ENCODE results near the gene TRDMT1. TPM values are rescaled to one million over a fixed set of nuclear protein-coding genes. Genes with fewer than 3 reads are reported as not detected.

The TRDMT1 gene
- total RNA-seq, 2 donors from 2014 or later: 4.6 to 4.9 TPM

DNA sequence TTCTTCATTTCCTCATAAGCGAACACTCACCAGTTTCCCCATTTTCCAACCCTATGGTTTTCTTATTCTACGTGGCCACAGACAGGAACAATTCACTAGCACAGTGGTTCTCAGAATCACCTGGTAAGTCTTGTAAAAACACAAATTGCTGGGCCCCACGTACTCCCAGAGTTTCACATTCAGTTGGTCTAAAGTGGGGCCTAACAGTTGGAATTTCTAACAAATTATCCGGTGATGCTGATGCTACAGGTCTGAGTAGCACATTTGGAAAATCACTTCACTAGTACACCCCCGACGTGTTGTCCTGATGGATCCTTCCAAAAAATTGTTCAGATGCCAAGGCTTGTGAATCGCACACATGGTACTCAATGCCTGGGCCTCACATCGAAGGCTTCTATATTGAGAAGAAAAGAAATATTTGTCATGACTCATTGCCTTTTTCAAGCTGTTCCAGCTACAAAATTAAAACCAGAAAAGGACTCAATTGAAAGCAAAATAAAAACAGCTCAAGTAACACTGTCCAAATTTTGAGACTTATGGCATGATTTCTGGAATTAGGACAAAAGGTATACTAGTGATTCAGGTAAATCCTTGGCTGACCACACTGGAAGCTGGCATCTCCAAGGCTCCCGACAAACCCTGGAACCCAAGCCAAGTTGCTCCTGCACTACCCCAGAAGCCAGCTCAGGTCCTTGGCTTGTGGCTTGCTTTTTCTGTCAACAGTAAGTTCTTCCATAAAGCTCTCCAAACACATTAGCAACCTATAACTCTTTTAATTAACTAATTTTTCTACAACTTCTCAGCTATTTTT, 13.7 kb upstream of the TRDMT1 start:
- DNase-seq: no peak
- intact Hi-C loops (cut with DNase I, micrococcal nuclease): no loop called here
- ATAC-seq: no peak

DNA sequence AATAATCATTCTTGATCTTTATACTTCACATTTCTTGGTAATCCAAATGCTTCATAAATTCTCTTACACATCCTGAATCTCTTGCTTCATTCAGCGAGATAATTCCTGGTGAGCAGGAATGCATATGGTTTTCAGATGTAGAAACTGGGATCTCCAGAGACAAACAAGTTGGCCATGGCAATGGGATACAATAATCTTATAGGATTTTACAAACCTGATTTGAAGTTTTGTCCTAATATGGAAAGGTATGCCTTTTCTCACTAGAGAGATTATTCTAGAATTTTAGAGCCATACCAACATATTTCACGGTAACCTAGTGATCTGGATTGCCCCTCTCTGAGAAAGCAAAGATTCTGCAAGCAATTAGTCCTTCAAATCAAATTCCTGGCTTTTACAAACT, 13.1 kb upstream of the TRDMT1 start:
- intact Hi-C loops (cut with DNase I, micrococcal nuclease): no loop called here
- DNase-seq: no peak
- ATAC-seq: no peak

DNA sequence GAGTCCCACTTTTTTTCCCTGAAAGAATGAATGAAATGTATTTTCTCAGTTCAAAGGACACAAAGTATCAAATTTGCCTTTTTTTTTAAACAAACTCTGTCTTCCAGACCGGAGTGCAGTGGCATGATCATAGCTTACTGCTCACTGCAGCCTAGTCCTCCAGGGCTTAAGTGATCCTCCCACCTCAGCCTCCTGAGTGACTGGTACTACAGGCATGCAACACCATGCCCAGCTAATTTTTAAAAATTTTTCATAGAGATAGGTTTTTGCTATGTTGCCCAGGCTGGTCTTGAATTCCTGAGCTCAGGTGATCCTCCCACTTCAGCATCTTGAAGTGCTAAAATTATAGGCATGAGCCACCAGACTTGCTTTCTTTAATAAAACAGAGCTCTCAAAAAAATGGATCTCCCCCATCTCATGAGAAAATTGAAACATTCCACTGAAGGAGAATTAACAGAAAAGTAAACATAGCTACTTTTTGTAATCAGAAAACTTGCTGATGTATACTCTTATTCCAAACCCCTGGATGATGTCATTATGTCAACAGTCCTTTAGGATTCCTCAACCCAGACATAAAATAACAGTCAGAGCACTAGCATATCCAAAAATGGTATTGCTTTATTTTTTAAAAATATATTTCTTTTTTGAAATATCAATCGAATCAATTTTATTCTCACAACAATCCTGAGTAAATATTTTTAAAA, 12.3 kb upstream of the TRDMT1 start:
- intact Hi-C loops (cut with DNase I, micrococcal nuclease): no loop called here
- ATAC-seq (no peak), DNase-seq (no peak)

DNA sequence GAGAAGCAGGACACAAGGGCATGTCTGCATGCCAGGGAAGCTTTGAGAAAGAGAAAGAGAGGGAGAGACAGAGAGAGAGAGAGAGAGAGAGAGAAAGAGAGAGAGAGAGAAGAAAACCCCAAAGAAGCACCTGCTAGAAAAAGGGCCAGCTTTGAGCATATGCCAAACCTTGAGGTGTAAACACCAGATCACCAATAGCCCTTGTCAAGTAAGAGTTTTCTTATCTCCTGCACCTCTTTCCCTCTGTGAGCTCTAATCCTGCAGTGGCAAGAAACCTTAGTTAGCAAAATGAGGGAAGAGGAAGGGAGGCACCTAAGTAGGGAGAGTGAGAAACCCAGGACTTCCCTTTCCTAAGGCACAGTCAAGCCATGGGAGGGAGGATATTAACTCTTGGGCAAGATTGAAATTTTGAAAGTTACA, 11.3 kb upstream of the TRDMT1 start:
- DNase-seq (no peak), ATAC-seq (no peak)
- intact Hi-C loops (cut with DNase I, micrococcal nuclease): no loop called here

DNA sequence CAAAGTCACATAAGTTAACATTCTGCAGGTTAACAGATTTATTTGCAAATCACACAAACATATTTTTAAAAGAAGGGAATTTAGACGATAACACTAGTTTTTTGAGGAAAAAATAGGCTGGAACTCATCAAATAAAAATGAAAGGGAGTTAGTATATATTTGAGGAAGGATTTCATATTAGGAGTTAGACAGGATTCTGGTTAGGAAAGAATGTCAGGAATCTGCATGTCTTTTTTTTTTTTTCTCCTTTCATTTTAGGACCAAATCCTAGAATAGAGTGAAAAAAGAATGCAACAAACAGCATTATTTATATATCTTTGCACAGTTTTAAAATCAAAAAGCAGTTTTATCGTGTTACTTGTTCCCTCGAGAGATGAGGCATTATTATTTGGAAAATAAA, 8.9 kb upstream of the TRDMT1 start:
- intact Hi-C loops (cut with DNase I, micrococcal nuclease): no loop called here
- ATAC-seq (no peak), DNase-seq (no peak)

DNA sequence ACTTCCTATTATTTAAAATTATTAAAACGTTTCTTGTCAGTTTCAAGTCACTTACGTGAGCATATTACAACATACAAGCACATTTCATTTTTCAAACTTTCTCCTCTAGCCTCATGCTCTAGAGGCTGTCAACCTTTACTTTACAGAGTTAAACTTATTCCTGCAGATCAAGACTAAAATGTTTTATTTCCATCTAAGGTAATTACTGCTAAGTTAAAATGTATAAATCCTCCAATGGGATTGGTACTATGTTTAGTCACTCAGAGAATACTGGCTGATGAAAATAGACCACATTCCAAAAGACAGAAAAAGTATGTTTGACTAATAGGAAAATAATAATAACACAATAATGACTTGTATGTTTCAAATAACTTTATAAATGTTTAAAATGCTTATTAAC, 8.4 kb upstream of the TRDMT1 start:
- DNase-seq: no peak
- ATAC-seq: no peak
- intact Hi-C loops (cut with DNase I, micrococcal nuclease): no loop called here

DNA sequence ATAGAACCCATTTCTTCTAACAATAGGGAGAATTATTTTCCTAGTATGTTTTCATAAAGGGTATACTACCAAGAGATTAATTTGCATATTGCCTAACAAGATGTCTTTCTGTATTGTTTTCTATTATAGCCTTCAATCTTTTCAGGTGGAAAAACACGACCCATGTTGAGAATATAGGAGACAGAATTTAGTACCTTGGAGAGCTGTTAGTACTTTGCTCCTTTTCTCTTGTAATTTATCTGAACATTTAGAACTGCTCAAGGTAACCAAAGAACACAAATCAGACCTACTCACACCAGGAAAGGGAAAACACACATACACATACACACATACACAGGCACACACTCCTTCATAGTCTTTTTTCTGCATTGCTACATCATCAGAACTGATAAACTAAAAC, 7.8 kb upstream of the TRDMT1 start:
- no peak for DNase-seq
- intact Hi-C loops (cut with DNase I, micrococcal nuclease): no loop called here
- no peak for ATAC-seq

DNA sequence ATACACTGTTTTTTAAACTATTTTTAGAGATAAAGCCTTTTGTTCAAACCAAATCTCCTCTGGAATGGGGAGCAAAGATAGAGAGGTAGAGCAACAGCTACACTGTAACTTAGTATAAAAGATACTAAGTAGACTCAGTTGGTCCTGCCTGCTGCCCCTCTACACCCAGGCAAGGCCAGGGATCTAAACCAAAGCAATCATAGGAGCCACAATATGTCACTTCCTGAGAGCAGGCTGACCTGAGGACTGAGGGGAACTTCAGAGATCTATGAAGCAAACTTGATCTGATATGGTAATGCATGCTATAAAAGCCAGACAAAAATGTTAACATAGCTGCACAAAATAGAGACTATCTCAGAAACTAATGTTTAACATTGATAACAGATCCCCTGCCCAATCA, 7.0 kb upstream of the TRDMT1 start:
- intact Hi-C loops (cut with DNase I, micrococcal nuclease): no loop called here
- ATAC-seq: no peak

DNA sequence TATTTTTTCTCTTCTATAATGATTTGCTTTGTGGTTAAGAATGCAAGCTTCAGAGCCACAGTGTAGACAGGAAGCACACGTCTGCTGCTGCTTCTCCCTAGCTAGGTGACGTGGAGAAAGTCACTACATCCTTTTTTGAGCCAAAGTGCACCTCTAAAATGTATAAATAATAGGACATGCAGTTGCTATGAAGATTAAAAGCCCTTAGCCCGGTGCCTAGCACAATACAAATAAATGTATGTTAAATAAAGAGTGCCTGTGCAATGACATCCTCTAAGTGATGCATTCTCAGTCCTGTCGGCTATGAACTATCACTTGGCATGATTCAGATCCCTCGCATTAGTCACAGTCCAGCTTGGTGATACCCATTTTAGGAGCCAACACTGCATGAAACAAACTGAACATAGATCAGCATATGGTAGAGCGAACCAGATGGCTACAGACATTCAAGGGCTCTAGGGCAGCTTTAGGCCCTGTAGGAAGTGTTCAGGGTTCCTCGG, 4.8 kb upstream of the TRDMT1 start:
- DNase-seq: no peak
- intact Hi-C loops (cut with DNase I, micrococcal nuclease): no loop called here
- ATAC-seq: no peak

More for the DNA sequence above, 7.0 kb upstream of the TRDMT1 start:
- no peak for DNase-seq

DNA sequence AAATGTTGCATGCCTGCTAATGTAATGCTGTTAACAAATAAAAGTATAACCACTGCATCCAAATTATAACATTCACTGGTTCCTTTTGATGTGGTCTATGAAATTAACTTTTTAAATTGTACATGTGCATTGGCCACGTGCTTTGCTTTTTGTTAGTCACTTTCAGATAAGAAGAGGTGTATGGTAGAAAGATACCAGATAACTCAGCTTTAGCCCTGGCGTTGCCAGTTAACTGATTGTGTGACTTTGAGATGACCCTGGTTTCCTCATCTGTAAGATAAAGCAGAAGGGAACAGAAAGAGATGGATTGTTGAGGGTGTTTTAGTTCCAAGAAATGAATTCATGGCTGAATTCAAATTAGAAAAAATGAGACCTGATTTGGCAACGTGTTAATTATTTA, 1.9 kb upstream of the TRDMT1 start:
- ATAC-seq (no peak), DNase-seq (no peak)

DNA sequence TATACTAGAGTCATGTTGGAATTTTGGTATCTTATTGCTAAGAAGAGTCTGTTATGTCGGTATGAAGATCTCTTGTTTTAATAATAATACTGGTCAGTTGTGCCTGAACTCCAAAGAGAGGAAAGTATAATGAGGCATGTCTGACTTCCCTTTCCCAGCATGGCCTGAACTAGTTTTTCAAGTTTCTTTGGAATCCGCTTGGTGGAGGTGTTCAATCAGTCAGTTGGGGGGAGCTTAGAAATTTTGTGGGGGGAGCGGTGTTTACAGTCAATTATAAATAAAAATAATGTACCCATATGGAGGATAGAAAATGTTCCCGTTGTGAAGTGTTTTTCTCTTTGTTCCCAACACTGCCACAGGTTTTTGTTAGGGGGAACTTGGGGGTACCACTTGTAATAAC, 1.5 kb upstream of the TRDMT1 start:
- DNase-seq: no peak
- no peak for ATAC-seq
- intact Hi-C loops (cut with DNase I, micrococcal nuclease): no loop called here

More for the DNA sequence above, 1.9 kb upstream of the TRDMT1 start:
- intact Hi-C loops (cut with DNase I, micrococcal nuclease): no loop called here

DNA sequence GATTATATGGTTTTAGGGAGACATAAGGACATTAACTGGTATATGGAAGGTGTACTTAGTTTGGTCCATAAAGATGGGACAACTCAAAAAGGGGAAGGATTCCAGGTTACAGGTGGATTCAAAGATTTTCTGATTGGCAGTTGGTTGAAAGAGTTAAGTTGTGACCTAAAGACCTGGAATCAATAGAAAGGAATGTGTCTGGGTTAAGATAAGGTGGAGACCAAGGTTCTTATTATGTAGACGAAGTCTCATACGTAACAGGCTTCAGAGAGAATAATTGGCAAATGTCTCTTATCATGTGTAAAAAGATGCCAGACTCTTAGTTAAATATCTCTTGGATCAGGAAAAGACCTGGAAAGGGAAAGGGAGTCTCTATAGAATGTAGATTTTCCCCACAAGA, 1.0 kb upstream of the TRDMT1 start:
- DNase-seq: no peak
- ATAC-seq: no peak
- intact Hi-C loops (cut with DNase I, micrococcal nuclease): no loop called here

DNA sequence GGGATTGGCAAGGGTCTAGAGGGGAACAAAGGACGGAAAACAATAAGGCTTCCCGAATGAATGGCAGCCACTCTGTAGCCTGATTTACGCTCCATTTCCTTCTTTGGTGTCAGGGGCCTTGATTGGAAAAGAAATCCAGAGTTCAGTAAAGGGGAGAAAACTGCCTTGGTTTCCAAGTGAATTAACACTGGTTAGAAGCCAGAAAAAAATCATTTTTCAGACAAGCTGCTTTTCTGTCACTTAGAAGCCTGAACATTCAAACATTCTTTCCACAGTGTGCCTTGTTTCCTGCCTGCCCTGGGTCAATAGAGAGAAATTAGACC, 283 bp upstream of the TRDMT1 start:
- intact Hi-C loops (cut with DNase I, micrococcal nuclease): no loop called here
- DNase-seq (no peak), ATAC-seq (no peak)

DNA sequence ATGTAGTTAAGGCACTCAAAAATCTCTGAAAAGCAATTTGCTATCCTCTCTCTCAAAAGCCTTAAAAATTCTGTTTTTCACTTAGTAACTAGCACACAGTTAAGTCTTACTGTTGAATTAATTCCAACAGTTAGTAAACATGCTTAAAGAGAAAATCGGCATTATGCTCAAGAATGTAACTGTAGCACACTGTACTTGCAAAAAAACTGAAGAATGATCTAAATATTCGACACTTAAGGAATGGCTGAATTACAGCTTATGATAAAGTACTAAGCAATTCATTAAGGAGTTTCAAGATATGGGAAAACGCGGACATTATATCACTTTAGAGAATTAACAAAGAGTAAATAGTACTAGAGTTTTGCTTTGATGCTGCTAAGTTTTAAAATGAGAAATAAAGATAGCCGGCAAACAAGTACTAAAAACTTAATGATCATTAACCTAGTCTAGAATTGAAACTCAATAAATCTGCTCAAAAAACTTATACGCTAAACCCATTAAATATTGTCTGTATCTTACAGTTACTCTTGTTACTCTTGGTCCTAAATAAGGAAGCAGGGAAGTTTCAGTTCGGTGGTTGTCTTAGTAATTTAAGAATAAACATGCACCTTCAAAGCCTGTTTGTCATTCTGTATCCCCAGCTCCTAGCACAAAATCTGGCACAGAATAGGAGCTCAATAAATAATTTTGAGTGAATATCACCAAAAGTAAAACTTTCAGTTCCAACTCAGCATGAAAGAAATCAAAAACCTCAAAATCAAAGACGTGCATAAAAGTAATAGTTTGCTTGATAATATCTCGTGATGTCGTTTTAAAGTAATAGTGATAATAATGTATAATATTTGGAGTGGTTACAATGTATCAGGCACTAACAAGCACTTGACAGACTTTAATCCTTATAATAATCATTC, 1.2 kb downstream of the TRDMT1 start:
- intact Hi-C loops (cut with DNase I, micrococcal nuclease): no loop called here
- ATAC-seq (no peak), DNase-seq (no peak)

DNA sequence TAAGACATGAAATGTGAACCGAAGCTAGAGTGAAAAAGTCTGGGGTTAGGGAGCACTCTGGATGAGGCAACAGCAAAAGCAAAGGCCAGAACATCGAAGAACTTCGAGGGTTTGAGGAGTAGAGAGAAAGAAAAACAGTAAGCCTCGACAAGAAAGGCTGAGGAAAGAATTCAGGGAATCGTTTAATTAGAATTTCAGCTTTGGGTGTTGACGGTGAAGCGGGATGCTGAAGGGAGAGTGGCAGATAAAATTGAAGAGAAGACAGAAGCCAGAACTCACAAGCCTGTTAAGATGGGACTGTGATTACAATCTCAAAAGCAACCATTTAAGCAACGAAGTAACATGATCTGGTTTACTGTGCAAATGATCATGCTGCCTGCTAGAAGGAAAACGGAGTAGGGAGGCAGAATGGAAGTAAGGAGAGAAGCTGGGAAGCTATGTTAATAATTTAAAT, 2.1 kb downstream of the TRDMT1 start:
- DNase-seq: no peak
- no peak for ATAC-seq
- intact Hi-C loops (cut with DNase I, micrococcal nuclease): no loop called here

DNA sequence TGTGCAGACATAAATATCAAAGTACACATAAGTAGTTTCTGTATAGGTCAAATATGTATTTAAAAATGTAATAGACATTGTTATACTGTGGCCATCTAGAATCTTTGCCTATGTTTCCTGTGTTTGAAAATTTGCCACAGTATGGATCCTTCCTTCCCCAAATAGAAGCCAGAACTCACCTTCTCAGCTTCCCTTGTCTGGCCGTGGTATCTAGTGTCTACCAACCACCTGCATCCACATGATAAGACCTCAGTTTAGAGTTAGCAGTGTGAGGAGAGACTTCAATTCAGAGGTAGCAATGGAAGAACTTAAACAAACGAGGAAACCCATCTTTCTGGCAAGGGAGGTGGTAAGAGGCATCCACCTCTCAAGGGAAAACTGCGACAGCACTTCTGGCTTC, 4.9 kb downstream of the TRDMT1 start:
- intact Hi-C loops (cut with DNase I, micrococcal nuclease): no loop called here
- DNase-seq (no peak), ATAC-seq (no peak)

DNA sequence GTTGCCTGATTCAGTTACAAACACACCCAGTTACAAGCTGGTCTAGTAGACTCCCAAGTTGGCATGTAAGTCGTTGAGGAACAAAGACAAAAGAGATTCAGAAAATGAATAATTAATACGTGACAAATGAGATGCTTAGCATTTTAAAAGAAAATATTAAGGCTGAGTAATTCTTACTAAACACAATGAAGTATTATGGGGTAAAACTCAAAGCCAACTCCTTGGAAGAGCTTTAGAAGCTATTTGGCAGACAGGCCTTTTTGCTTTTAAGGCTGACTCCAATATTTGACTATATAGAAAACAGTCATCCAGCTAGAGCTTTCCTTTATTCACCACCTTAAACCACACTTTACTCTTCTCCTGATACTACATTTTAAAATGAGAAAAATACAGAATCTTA, 5.4 kb downstream of the TRDMT1 start:
- intact Hi-C loops (cut with DNase I, micrococcal nuclease): no loop called here
- DNase-seq: no peak
- no peak for ATAC-seq

DNA sequence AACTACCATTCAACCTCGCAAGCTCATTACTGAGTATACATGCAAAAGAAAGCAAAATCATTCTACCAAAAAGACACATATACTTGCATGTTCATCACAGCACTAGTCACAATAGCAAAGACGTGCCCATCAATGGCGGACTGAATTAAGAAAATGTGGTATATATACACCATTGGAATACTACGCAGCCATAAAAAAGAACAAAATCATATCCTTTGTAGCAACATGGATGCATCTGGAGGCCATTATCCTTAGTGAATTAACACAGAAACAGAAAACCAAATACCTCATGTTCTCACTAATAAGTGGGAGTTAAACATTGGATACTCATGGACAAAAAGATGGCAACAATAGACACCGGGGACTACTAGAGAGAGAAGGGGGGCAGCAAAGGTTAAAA, 6.4 kb downstream of the TRDMT1 start:
- ATAC-seq: no peak
- intact Hi-C loops (cut with DNase I, micrococcal nuclease): no loop called here
- DNase-seq: no peak

DNA sequence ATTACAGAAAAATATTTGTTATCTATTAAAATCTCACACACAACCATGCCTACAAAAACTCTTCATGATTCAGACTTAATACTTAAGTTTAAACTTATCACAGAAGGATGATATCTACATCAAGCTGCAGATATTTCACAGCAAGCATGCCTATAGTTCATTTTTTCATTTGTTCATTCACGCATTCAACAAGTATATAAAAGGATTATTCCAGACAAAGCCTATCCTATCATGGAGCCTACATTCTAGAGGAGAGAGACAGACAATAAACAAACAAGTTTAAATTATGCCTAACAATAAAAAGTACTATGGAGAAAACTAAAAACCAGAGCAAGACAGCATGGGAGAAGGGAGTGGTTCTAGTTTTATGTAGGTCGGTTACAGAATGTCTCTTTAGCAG, 10.9 kb downstream of the TRDMT1 start:
- DNase-seq (no peak), ATAC-seq (no peak)
- intact Hi-C loops (cut with DNase I, micrococcal nuclease): no loop called here

Measured in left colon (tissue), 2 donors.